Measurements from ENCODE around the gene RIMBP2.

- TF ChIP-seq POLR2A (IDR thresholded peaks at IDR 0.05) (no peak), CTCF (IDR thresholded peaks at IDR 0.05) (no peak), EP300 (IDR thresholded peaks at IDR 0.05) (no peak)
Measured at GRCh38 chr12:130371296-130371695, 344.8 kb downstream of the RIMBP2 start.

All from tibial nerve (tissue), 4 donors.